Stimulated activated CD4-positive, alpha-beta T cell treated with anti-CD3 and anti-CD28 coated beads, Interleukin-4, amount 100 ng/mL, for 1 hour (primary cell): ENCODE data around the gene GABRG3.
"Not testable (repeated sequence)": the region's sequence is repeated elsewhere in the genome, so short reads cannot be mapped to it uniquely, and the experiment has no call there.

Experiments
- DNase-seq: peaks from one replicate; pipeline ENCODE4 v3.0.0-alpha.2; 2020

Gene GABRG3

GRCh38 chr15:27358751-27359434 is 387.9 kb downstream of the GABRG3 start:
- DNase-seq, result no peak

GRCh38 chr15:27359586-27359985 is 388.6 kb downstream of the GABRG3 start:
- DNase-seq, result no peak

- no peak for DNase-seq
Observed at GRCh38 chr15:27360316-27360715, 389.3 kb downstream of the GABRG3 start.

GRCh38 chr15:27361438-27361837 is 390.5 kb downstream of the GABRG3 start:
- DNase-seq, result no peak

- DNase-seq, result no peak
Observed at GRCh38 chr15:27365456-27365855, 394.5 kb downstream of the GABRG3 start.

- DNase-seq, result not testable (repeated sequence)
Observed at GRCh38 chr15:27377391-27377790, 406.4 kb downstream of the GABRG3 start.

GRCh38 chr15:27382361-27383025 is 411.5 kb downstream of the GABRG3 start:
- no peak for DNase-seq

- DNase-seq, result no peak
Observed at GRCh38 chr15:27383726-27384125, 412.7 kb downstream of the GABRG3 start.

- DNase-seq, result no peak
Observed at GRCh38 chr15:27392163-27392562, 421.2 kb downstream of the GABRG3 start.

- no peak for DNase-seq
Observed at GRCh38 chr15:27396521-27396920, 425.5 kb downstream of the GABRG3 start.

GRCh38 chr15:27396996-27397395 is 426.0 kb downstream of the GABRG3 start:
- no peak for DNase-seq

- no peak for DNase-seq
Observed at GRCh38 chr15:27398631-27399161, 427.7 kb downstream of the GABRG3 start.

- DNase-seq, result no peak
Observed at GRCh38 chr15:27399241-27399640, 428.3 kb downstream of the GABRG3 start.

- no peak for DNase-seq
Observed at GRCh38 chr15:27401471-27401870, 430.5 kb downstream of the GABRG3 start.

- DNase-seq, result no peak
Observed at GRCh38 chr15:27408428-27408827, 437.4 kb downstream of the GABRG3 start.

- no peak for DNase-seq
Observed at GRCh38 chr15:27410996-27411605, 440.1 kb downstream of the GABRG3 start.

GRCh38 chr15:27412415-27412814 is 441.4 kb downstream of the GABRG3 start:
- no peak for DNase-seq

GRCh38 chr15:27414168-27414870 is 443.3 kb downstream of the GABRG3 start:
- DNase-seq, result no peak

GRCh38 chr15:27418726-27419125 is 447.7 kb downstream of the GABRG3 start:
- DNase-seq, result no peak

- no peak for DNase-seq
Observed at GRCh38 chr15:27422997-27423396, 452.0 kb downstream of the GABRG3 start.

- no peak for DNase-seq
Observed at GRCh38 chr15:27426805-27427204, 455.8 kb downstream of the GABRG3 start.

GRCh38 chr15:27427276-27427675 is 456.3 kb downstream of the GABRG3 start:
- DNase-seq, result no peak

GRCh38 chr15:27428151-27428550 is 457.2 kb downstream of the GABRG3 start:
- no peak for DNase-seq
